H9 (cell line): ENCODE results near the gene CD247. TPM values are rescaled to one million over a fixed set of nuclear protein-coding genes. Genes with fewer than 3 reads are reported as not detected.

ENCODE experiments used
- DNase-seq: peaks from one replicate; pipeline ENCODE4 v3.0.0-alpha.2; 2017
- H2AFZ ChIP-seq: one replicate; pipeline ENCODE4 v1.6.1; 2013; ENCODE audit warnings: mild to moderate bottlenecking, low read length, control low read depth, moderate library complexity
- H2AK5ac ChIP-seq: 2 replicates; pipeline ENCODE4 v1.6.1; 2013; ENCODE audit warnings: low read length, control low read depth, mixed read lengths; ENCODE audit not compliant: insufficient read length
- H2BK120ac ChIP-seq: one replicate; pipeline ENCODE4 v1.6.1; 2013; ENCODE audit warnings: low read depth, mild to moderate bottlenecking, low read length, control low read depth, inconsistent platforms; ENCODE audit not compliant: poor library complexity, severe bottlenecking
- H2BK12ac ChIP-seq: 2 replicates; pipeline ENCODE4 v1.6.1; 2013; ENCODE audit warnings: low read length, control low read depth, mixed read lengths, low read depth; ENCODE audit not compliant: insufficient read length
- H2BK15ac ChIP-seq: 2 replicates; pipeline ENCODE4 v1.6.1; 2013; ENCODE audit warnings: low read depth, low read length, control low read depth
- H2BK20ac ChIP-seq: one replicate; pipeline ENCODE4 v1.6.1; 2013; ENCODE audit warnings: low read depth, mild to moderate bottlenecking, low read length, control low read depth, inconsistent platforms; ENCODE audit not compliant: poor library complexity, severe bottlenecking
- H2BK5ac ChIP-seq: 2 replicates; pipeline ENCODE4 v1.6.1; 2013; ENCODE audit warnings: low read length, control low read depth, mixed read lengths; ENCODE audit not compliant: insufficient read length
- H3K14ac ChIP-seq: 2 replicates; pipeline ENCODE4 v1.6.1; 2013; ENCODE audit warnings: low read length, control low read depth; ENCODE audit not compliant: insufficient read depth
- H3K18ac ChIP-seq: 2 replicates; pipeline ENCODE4 v1.6.1; 2013; ENCODE audit warnings: low read depth, mild to moderate bottlenecking, mixed read lengths, low read length, control low read depth; ENCODE audit not compliant: insufficient read length
- H3K23ac ChIP-seq: 2 replicates; pipeline ENCODE4 v1.6.1; 2013; ENCODE audit warnings: low read length, control low read depth, mixed read lengths, low read depth; ENCODE audit not compliant: insufficient read length
- H3K23me2 ChIP-seq: 2 replicates; pipeline ENCODE4 v1.6.1; 2013; ENCODE audit warnings: low read depth, mild to moderate bottlenecking, mixed read lengths, low read length, control low read depth; ENCODE audit not compliant: insufficient read length, poor library complexity, severe bottlenecking
- H3K27ac ChIP-seq: 2 replicates; pipeline ENCODE4 v1.5.1; 2013; ENCODE audit warnings: low read length, control low read depth, mixed read lengths, low read depth; ENCODE audit not compliant: insufficient read length
- H3K27me3 ChIP-seq: 2 replicates; pipeline ENCODE4 v1.6.1; 2013; ENCODE audit warnings: low read length, control low read depth, inconsistent platforms; ENCODE audit not compliant: insufficient read depth
- H3K4ac ChIP-seq: 2 replicates; pipeline ENCODE4 v1.6.1; 2013; ENCODE audit warnings: low read depth, mild to moderate bottlenecking, control low read depth, inconsistent platforms, low read length, moderate library complexity
- H3K4me1 ChIP-seq: 2 replicates; pipeline ENCODE4 v1.6.1; 2013; ENCODE audit warnings: low read length, control low read depth, inconsistent platforms; ENCODE audit not compliant: insufficient read depth
- H3K4me2 ChIP-seq: 2 replicates; pipeline ENCODE4 v1.6.1; 2013; ENCODE audit warnings: low read length, control low read depth, mixed read lengths; ENCODE audit not compliant: insufficient read length, insufficient read depth
- H3K56ac ChIP-seq: 2 replicates; pipeline ENCODE4 v1.6.1; 2013; ENCODE audit warnings: low read depth, mild to moderate bottlenecking, mixed read lengths, low read length, control low read depth; ENCODE audit not compliant: insufficient read length
- H3K79me1 ChIP-seq: 2 replicates; pipeline ENCODE4 v1.6.1; 2013; ENCODE audit warnings: low read depth, mild to moderate bottlenecking, moderate library complexity, low read length, control low read depth, inconsistent platforms; ENCODE audit not compliant: insufficient read depth, poor library complexity, severe bottlenecking
- H3K79me2 ChIP-seq: 2 replicates; pipeline ENCODE4 v1.6.1; 2013; ENCODE audit warnings: low read length, control low read depth, inconsistent platforms; ENCODE audit not compliant: insufficient read depth
- H3K9ac ChIP-seq: 2 replicates; pipeline ENCODE4 v1.6.1; 2013; ENCODE audit warnings: low read length, control low read depth, mixed read lengths; ENCODE audit not compliant: insufficient read length; ENCODE audit errors: extremely low read depth
- H3K9me3 ChIP-seq: one replicate; pipeline ENCODE4 v1.6.1; 2013; ENCODE audit warnings: low read depth, low read length, inconsistent platforms; ENCODE audit not compliant: control insufficient read depth
- H3T11ph ChIP-seq: one replicate; pipeline ENCODE4 v1.6.1; 2013; ENCODE audit warnings: mild to moderate bottlenecking, low read length, control low read depth, inconsistent platforms
- H4K20me1 ChIP-seq: one replicate; pipeline ENCODE4 v1.6.1; 2013; ENCODE audit not compliant: control insufficient read depth, insufficient read length, insufficient read depth
- H4K5ac ChIP-seq: 2 replicates; pipeline ENCODE4 v1.6.1; 2013; ENCODE audit warnings: low read depth, mild to moderate bottlenecking, mixed read lengths, low read length, control low read depth; ENCODE audit not compliant: insufficient read length
- H4K8ac ChIP-seq: replicated peaks from 2 replicates; pipeline ENCODE4 v1.6.1; 2013; ENCODE audit warnings: low read length, control low read depth, mixed read lengths, low read depth; ENCODE audit not compliant: insufficient read length
- H4K91ac ChIP-seq: 2 replicates; pipeline ENCODE4 v1.6.1; 2013; ENCODE audit warnings: low read depth, mild to moderate bottlenecking, moderate library complexity, mixed read lengths, low read length, control low read depth; ENCODE audit not compliant: insufficient read length
- H3K27ac Mint-ChIP-seq, 3 experiments: 2 replicates in 2 of 3; 3 replicates in 1 of 3; pipeline ENCODE4 v1.8.0; 2020 to 2021; ENCODE audit warnings: mixed read lengths in 3 of 3, mild to moderate bottlenecking in 1 of 3, moderate library complexity in 1 of 3
- H3K27me3 Mint-ChIP-seq: 2 replicates; pipeline ENCODE4 v1.8.0; 2021; ENCODE audit warnings: low read depth, mild to moderate bottlenecking, moderate library complexity, mixed read lengths
- H3K36me3 Mint-ChIP-seq, 3 experiments: 2 replicates in 2 of 3; 3 replicates in 1 of 3; pipeline ENCODE4 v1.8.0; 2020 to 2021; ENCODE audit warnings: low read depth in 3 of 3, mixed read lengths in 3 of 3; ENCODE audit not compliant: insufficient read depth in 1 of 3
- H3K4me1 Mint-ChIP-seq, 2 experiments: 2 replicates each; pipeline ENCODE4 v1.8.0; 2020; ENCODE audit warnings: mixed read lengths in 2 of 2
- H3K4me3 Mint-ChIP-seq, 2 experiments: 2 replicates in 1 of 2; 3 replicates in 1 of 2; pipeline ENCODE4 v1.8.0; 2020 to 2021; ENCODE audit warnings: mild to moderate bottlenecking in 2 of 2, mixed read lengths in 2 of 2, moderate library complexity in 1 of 2
- H3K9me3 Mint-ChIP-seq, 2 experiments: 2 replicates in 1 of 2; 3 replicates in 1 of 2; pipeline ENCODE4 v1.8.0; 2020; ENCODE audit warnings: mild to moderate bottlenecking in 2 of 2, mixed read lengths in 2 of 2, moderate library complexity in 1 of 2
- CTCF ChIP-seq: fragments of 200-600 bp; sonication (generic); conservative IDR thresholded peaks from 3 replicates; pipeline ENCODE4 v1.8.0; 2021; ENCODE audit warnings: antibody characterized with exemption, mild to moderate bottlenecking
- WGBS: extraction: QIAGEN DNeasy Blood & Tissue Kit; methylation state at CpG from one replicate; pipeline ENCODE4 v1.1.7; 2013; ENCODE audit warnings: missing lambda C conversion rate, low lambda C conversion rate, mixed read lengths; ENCODE audit not compliant: insufficient read length; ENCODE audit errors: extremely low coverage; 5-methylcytosine and 5-hydroxymethylcytosine counted together
- total RNA-seq: library from RNA; stranded (reverse); gene quantifications from 2 replicates; pipeline ENCODE4 v1.2.1, GENCODE V29; 2021

The CD247 gene
- total RNA-seq, 1 experiment from 2014 or later = 1.2 TPM

DNA sequence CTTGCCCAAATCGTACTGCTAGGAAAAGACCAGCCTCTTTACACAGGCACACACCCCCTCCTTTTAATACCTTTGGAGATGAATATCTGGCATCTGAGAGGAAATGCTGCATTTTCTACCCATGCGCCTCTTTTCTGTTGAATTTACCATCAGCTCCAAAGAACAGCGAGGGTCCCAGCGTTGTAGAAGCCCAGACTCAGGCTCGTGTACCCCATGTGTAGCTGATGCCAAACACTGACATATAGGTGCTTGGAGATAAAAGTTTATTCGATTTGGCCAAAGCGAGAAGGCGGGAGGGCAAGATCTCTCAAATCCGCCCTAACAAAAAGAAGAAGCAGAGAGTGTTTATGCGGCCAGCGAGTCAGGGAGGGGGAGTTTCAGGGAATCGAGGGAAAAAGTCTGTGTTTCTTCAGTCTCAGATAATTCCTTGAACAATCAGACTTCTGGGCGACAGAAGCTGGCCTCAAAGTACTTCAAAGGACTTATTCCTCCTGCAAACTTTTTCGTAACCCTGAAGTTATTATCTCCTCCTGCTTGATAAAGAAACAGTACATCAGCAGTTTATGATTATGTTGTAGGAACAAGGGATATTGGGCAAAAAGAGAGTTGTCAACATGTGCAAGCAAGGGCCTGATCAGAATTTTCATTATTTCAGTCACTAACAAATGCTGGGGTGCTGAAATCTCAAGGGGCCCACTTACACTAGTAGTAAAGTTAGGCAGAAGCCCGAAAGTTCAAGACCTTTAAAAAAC, 35.9 kb upstream of the CD247 start:
- H3K36me3 Mint-ChIP-seq = no peaks in the 10 kb centered on the region; a peak in 1 of 7 replicates
- no peak overlapping the region for H3K4ac ChIP-seq

More for the DNA sequence above, 35.9 kb upstream of the CD247 start:
- Mint-ChIP-seq H3K4me3 (peak overlapping the region; percentile 72 to 85), H3K4me1 (peaks cover 8 to 17% of the 10 kb centered on the region in 2 experiments; a peak in 3 of 4 replicates), H3K27ac (peak overlapping the region in 1 of 3 experiments; percentile 80; a peak in 4 of 7 replicates), H3K27me3 (peaks cover 16% of the 10 kb centered on the region), H3K9me3 (no peaks in the 10 kb centered on the region)
- H3K79me2 ChIP-seq = no peaks in the 10 kb centered on the region
- DNase-seq = no peak
- no peak for TF ChIP-seq CTCF
- peaks cover 9% of the 10 kb centered on the region for H3K23me2 ChIP-seq
- H4K8ac ChIP-seq = no peak overlapping the region
- H3K27ac ChIP-seq = no peak overlapping the region
- H3K79me1 ChIP-seq = no peaks in the 10 kb centered on the region
- no peak overlapping the region for H2BK20ac ChIP-seq
- no CpG with 5 or more reads among the region's 15 CpGs for WGBS
- H3T11ph ChIP-seq = no peak overlapping the region
- H2AK5ac ChIP-seq = no peak overlapping the region
- no peak overlapping the region for H4K5ac ChIP-seq
- no peaks in the 10 kb centered on the region for H3K9me3 ChIP-seq
- H3K4me1 ChIP-seq = peaks cover 3% of the 10 kb centered on the region; the same call in 1 of the 2 replicates
- H4K20me1 ChIP-seq = no peaks in the 10 kb centered on the region
- no peak overlapping the region for H2BK5ac ChIP-seq
- H3K9ac ChIP-seq = peak overlapping the region; percentile 12
- H2AFZ ChIP-seq = peak overlapping the region; percentile 96
- peak overlapping the region; percentile 92 for H3K4me2 ChIP-seq
- H2BK15ac ChIP-seq = no peak overlapping the region
- no peak overlapping the region for H3K23ac ChIP-seq
- H3K56ac ChIP-seq = no peak overlapping the region
- H2BK120ac ChIP-seq = no peak overlapping the region
- H4K91ac ChIP-seq = no peak overlapping the region
- H3K18ac ChIP-seq = no peak overlapping the region
- no peak overlapping the region for H3K14ac ChIP-seq
- no peak overlapping the region for H2BK12ac ChIP-seq
- no peaks in the 10 kb centered on the region for H3K27me3 ChIP-seq
